ENCODE results near the gene EFCAB6. TPM values are rescaled to one million over a fixed set of nuclear protein-coding genes. Genes with fewer than 3 reads are reported as not detected.

EFCAB6 gene
- total RNA-seq, 4 donors from 2014 or later, result 1.1 to 3.8 (median 2.7) TPM

DNA sequence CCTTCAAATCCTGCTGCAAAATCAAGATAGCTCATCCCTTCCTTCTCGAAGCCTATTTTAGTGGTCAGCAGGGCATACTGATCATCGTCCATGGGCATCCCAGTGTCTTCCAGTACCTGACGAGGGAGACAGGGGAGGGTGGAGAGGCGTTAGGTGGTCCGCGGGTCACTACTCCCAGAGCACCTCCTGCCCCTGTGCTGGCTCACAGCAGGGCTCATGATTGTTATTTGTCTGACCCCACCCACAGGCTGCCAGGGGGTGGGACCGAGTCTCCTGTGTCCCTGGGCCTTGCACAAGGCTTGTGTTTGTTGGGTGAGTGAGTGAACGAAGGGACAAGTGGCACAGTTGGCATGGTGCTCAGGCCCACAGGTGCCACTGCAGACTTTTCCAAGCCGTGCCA, 177.0 kb downstream of the EFCAB6 start:
- WGBS, 2 donors (ENCODE audit: low coverage in 1 of 2), result 88% methylated on average over 5 of the region's 9 CpGs; no CpG with 5 or more reads in 1 of the 2 donors
- no peak overlapping the region for H3K27ac ChIP-seq
- no peaks in the 10 kb centered on the region for H3K27me3 ChIP-seq
- H3K4me1 ChIP-seq, result no peaks in the 10 kb centered on the region
- H3K9me3 ChIP-seq, result peaks cover 0 to 20% (median 0%) of the 10 kb centered on the region in 3 donors
- H3K4me3 ChIP-seq, result no peak overlapping the region
- ATAC-seq, result no peak
- no peak for TF ChIP-seq POLR2A (IDR thresholded peaks at IDR 0.05)
- TF ChIP-seq POLR2AphosphoS5 (IDR thresholded peaks at IDR 0.05), result no peak
- no peak for TF ChIP-seq EP300 (IDR thresholded peaks at IDR 0.05)
- TF ChIP-seq, protein P1, sequence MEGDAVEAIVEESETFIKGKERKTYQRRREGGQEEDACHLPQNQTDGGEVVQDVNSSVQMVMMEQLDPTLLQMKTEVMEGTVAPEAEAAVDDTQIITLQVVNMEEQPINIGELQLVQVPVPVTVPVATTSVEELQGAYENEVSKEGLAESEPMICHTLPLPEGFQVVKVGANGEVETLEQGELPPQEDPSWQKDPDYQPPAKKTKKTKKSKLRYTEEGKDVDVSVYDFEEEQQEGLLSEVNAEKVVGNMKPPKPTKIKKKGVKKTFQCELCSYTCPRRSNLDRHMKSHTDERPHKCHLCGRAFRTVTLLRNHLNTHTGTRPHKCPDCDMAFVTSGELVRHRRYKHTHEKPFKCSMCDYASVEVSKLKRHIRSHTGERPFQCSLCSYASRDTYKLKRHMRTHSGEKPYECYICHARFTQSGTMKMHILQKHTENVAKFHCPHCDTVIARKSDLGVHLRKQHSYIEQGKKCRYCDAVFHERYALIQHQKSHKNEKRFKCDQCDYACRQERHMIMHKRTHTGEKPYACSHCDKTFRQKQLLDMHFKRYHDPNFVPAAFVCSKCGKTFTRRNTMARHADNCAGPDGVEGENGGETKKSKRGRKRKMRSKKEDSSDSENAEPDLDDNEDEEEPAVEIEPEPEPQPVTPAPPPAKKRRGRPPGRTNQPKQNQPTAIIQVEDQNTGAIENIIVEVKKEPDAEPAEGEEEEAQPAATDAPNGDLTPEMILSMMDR (IDR thresholded peaks at IDR 0.05), result no peak
- H3K36me3 ChIP-seq, result peaks cover 0 to 7% of the 10 kb centered on the region in 2 donors

DNA sequence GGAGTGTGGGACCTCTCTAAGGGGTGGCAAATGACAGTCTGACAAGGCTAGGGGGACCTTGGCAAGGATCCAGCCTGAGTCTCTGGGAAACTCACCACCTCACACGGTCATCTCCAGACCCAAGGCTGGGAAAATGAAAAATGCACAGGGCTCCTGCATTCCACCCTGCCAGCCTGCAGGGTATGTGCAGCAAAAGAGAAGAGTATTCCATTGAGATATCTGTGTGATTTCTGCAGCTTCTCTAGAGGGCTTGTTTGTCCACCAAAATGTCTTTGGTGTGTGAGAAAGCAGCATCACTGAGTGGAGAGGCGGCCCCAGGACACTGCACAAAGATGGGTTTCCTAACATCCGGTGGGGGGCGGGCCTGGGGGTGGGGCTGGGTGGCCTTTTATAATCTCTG, 177.8 kb downstream of the EFCAB6 start:
- no CpG with 5 or more reads among the region's 4 CpGs for WGBS, 2 donors (ENCODE audit: low coverage in 1 of 2)
- Histone ChIP-seq H3K9me3 (peaks cover 0 to 12% (median 0%) of the 10 kb centered on the region in 3 donors), H3K27me3 (no peaks in the 10 kb centered on the region), H3K4me1 (no peaks in the 10 kb centered on the region), H3K4me3 (no peak overlapping the region), H3K36me3 (peaks cover 0 to 7% of the 10 kb centered on the region in 2 donors), H3K27ac (no peak overlapping the region)
- ATAC-seq, result no peak
- TF ChIP-seq POLR2AphosphoS5 (IDR thresholded peaks at IDR 0.05) (no peak), POLR2A (IDR thresholded peaks at IDR 0.05) (no peak), EP300 (IDR thresholded peaks at IDR 0.05) (no peak)
- TF ChIP-seq, protein P1 (IDR thresholded peaks at IDR 0.05), result no peak

DNA sequence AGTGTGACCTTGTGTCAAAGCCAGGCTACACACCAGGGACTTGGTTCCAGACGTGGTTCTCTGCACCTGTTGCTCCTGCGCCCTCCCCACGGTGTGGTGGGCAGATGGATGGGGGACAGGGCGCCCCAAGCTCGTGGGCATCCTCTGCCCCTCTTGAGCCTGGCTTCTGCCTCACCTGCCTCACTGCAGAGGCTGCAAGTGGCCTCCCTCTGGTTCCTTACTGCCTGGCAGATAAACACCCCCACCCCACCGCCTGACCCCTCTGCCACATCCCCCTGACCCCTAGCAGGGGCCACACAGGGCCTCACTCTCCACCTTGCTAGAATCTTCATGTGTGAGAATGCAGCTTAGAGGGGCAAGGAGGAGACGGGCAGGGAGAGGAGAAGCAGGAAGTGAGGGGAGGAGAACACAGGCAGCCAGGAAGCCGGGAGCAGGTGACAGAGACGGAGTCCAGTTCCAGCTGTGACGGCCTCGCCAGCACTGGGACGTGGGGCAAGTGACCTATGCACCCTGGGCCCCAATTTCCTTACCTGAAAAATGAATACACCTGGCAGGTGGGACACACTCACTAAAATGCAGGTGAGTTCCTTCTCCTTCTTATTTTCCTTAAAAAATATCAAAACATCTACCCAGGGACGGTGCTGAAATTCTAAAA, 178.3 kb downstream of the EFCAB6 start:
- 44 to 49% methylated on average over 4 to 7 of the region's 13 CpGs for WGBS, 2 donors (ENCODE audit: low coverage in 1 of 2)
- peaks cover 0 to 6% (median 0%) of the 10 kb centered on the region in 3 donors for H3K9me3 ChIP-seq
- peaks cover 0 to 7% of the 10 kb centered on the region in 2 donors for H3K36me3 ChIP-seq
- no peak for TF ChIP-seq EP300 (IDR thresholded peaks at IDR 0.05)
- TF ChIP-seq, protein P1 (IDR thresholded peaks at IDR 0.05), result no peak
- no peak for TF ChIP-seq POLR2AphosphoS5 (IDR thresholded peaks at IDR 0.05)
- no peak for TF ChIP-seq POLR2A (IDR thresholded peaks at IDR 0.05)
- no peak for ATAC-seq
- H3K27ac ChIP-seq, result no peak overlapping the region
- H3K4me1 ChIP-seq, result no peaks in the 10 kb centered on the region
- no peak overlapping the region for H3K4me3 ChIP-seq
- H3K27me3 ChIP-seq, result no peaks in the 10 kb centered on the region

DNA sequence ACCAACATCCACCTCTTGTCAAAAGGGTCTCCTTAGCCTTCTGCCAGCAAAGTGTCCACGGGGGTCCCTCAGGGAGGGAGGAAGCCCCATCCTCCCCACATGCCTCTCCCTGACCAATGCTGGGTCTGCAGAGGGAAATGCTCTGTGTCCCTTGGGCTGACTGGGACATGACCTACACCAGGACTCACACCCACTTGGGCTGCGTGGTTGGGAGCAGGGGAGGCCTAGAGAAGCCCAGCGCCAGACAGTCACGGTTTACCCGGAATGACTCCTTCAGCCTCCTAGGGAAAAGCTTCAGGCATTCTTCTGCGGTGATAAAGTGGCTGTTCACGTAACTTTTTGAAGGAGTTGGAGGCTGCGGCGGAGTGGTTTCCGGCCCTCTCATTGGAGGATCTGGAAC, 180.3 kb downstream of the EFCAB6 start:
- Histone ChIP-seq H3K9me3 (no peaks in the 10 kb centered on the region), H3K27ac (no peak overlapping the region), H3K36me3 (peaks cover 0 to 7% of the 10 kb centered on the region in 2 donors), H3K27me3 (no peaks in the 10 kb centered on the region), H3K4me1 (no peaks in the 10 kb centered on the region), H3K4me3 (no peak overlapping the region)
- no peak for TF ChIP-seq POLR2A (IDR thresholded peaks at IDR 0.05)
- no peak for TF ChIP-seq POLR2AphosphoS5 (IDR thresholded peaks at IDR 0.05)
- TF ChIP-seq, protein P1 (IDR thresholded peaks at IDR 0.05), result no peak
- TF ChIP-seq EP300 (IDR thresholded peaks at IDR 0.05), result no peak
- ATAC-seq, result no peak
- 88% methylated on average over 7 of the region's 10 CpGs; no CpG with 5 or more reads in 1 of the 2 donors for WGBS, 2 donors (ENCODE audit: low coverage in 1 of 2)

DNA sequence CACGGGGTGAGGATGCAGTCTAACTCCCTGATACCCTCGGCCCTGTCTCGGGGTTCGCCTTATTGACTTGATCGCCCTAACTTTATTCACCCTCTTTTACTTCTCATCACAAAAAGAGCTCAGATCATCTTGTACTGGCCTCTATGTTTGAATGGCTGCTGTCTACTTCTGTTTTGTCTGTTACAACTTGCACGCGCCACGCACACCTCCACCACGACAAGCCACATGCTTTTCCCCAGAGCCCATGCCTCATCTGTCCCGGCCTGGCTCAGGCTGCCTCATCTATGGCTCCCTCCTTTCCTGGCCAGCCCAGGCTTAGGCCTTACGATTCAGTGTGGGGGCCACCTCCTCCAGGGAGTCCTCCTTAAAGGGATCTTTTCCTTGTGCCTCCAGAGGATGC, 180.9 kb downstream of the EFCAB6 start:
- TF ChIP-seq POLR2A (IDR thresholded peaks at IDR 0.05), result no peak
- TF ChIP-seq POLR2AphosphoS5 (IDR thresholded peaks at IDR 0.05), result no peak
- TF ChIP-seq EP300 (IDR thresholded peaks at IDR 0.05), result no peak
- TF ChIP-seq, protein P1 (IDR thresholded peaks at IDR 0.05), result no peak
- no peak for ATAC-seq
- H3K4me3 ChIP-seq, result no peak overlapping the region
- H3K27ac ChIP-seq, result no peak overlapping the region
- H3K9me3 ChIP-seq, result no peaks in the 10 kb centered on the region
- no peaks in the 10 kb centered on the region for H3K27me3 ChIP-seq
- 89 to 93% methylated on average over 5 to 11 of the region's 11 CpGs for WGBS, 2 donors (ENCODE audit: low coverage in 1 of 2)
- H3K4me1 ChIP-seq, result no peaks in the 10 kb centered on the region
- peaks cover 0 to 7% of the 10 kb centered on the region in 2 donors for H3K36me3 ChIP-seq

Measured in gastroesophageal sphincter (tissue), 4 donors.